ENCODE measurements around the gene CX3CR1.

DNA sequence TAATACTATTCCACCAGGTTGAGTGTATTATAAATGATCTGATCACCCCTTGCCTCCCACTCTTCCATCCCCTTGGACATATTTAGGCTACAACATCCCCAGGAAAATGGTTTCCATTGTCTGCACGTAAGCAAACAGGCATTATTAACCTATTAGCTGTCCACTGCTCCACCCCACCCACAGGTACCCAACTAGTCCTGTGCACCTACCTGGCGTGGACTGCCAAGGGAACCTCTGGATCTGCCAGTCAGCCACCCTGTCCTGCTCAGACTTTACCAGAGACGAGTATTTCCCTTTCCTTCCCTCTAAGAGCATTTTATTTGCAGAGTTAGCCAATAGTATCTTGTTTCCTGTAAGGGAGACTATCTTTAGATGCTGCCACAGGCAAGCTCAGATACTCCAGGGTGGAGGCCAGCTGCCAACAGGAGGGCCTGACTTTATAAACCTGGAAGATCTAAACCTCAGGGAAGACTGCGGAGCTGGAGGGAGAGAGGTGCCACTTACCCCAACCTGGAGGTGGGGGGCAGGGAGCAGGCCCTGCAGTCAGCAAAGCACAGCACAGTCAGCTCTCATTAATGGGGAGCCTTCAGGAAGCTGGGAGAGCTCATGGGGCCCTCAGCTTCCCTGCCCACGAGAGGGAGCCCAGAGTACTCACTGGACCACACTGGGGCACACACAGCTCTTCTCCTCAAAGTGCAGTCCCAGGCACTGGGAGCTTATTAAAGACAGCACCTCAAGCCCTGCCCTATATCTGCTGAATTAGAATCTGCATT lies at the start of gene CX3CR1:
- no peak for TF ChIP-seq GATA2 (IDR thresholded peaks at IDR 0.05; ENCODE audit: low read depth, low read length)
- TF ChIP-seq GATA3 (IDR thresholded peaks at IDR 0.05; ENCODE audit: low read depth, low read length), result no peak

Data from SH-SY5Y (cell line).